GM10266 (cell line): Measurements from ENCODE around the gene MYO1G.

Experiments used
- DNase-seq: peaks from one replicate; pipeline ENCODE4 v3.0.0; 2012; ENCODE audit errors: extremely low spot score
- CTCF ChIP-seq: IDR thresholded peaks from 2 replicates; pipeline ENCODE4 v1.5.1; 2012; ENCODE audit warnings: mild to moderate bottlenecking, low read depth; ENCODE audit not compliant: control insufficient read depth, insufficient read depth; ENCODE audit errors: missing control alignments

MYO1G gene

GRCh38 chr7:44963364-44964290 is 15.2 kb downstream of the MYO1G start:
- no peak for DNase-seq
- no peak for TF ChIP-seq CTCF

- no peak for TF ChIP-seq CTCF
- DNase-seq: no peak
These were observed 16.1 kb downstream of the MYO1G start for GRCh38 chr7:44962483-44963251.

DNA sequence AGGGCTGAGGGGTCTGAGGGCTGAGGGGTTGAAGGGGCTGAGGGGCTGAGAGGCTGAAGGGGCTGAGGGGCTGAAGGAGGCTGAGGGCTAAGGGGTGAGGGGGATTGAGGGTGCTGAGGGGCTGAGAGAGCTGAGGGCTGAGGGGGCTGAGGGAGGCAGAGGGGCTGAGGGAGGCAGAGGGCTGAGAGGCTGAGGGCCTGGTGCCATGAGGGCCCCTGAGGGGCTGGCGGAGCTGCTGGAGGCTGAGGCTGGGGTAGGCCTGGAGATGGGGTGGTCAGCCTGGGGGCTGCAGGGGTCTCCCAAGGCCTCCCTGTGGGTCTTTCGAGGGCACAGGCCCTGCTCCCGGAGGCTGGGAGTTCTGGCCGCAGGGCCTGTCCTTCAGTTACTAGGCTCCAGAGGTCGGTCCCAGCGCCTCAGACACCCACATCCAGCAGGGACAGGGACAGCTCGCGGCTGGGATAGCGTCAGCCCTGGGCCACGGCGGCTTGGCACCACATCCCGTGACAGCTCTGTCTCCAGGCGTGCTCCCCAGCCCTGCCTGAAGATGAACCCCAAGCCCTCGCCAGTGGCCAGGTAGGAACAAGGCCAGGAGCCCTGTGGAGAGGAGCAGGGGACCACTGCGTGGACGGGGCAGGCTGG is 16.9 kb downstream of the MYO1G start:
- no peak for TF ChIP-seq CTCF
- DNase-seq: peak; percentile 48

DNA sequence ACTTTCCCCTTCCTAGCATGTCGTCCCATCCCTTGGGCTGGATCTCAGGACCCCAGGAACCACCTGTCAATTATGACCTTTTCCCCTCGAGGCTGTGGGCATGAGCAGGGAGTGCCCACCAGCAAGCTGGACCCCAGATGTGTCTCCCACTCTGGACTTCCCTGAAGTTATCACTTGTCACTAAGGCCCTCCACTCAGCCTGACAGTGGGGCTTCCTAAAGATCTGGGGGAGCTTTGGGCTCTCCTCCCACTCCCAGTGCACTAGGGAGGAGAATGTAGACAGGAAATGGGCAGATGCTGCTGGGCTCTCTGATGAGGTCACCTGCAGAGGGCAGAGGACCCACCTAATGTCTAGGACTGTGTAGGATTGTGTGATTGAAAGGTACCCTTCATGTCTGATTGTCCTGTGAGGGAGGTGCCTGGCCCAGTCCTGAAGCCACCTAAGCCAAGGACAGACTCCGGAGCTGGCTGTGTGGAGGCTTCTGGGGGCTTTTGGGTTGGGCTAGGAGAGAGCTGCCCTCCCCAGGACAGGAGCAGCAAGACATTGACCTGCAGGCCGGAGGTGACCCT is 18.7 kb downstream of the MYO1G start:
- no peak for DNase-seq
- no peak for TF ChIP-seq CTCF

GRCh38 chr7:44959433-44959951 is 19.3 kb downstream of the MYO1G start:
- no peak for TF ChIP-seq CTCF
- no peak for DNase-seq

- DNase-seq: no peak
- no peak for TF ChIP-seq CTCF
These were observed 20.0 kb downstream of the MYO1G start for GRCh38 chr7:44958645-44959344.
